HG03378 (cell line): ENCODE data around the gene C1orf21.

Experiments
- ATAC-seq: cut with Tn5 transposase; IDR thresholded peaks from one replicate; pipeline ENCODE4 v1.9.1; 2021; ENCODE audit warnings: mild to moderate bottlenecking, moderate library complexity; ENCODE audit not compliant: unreplicated experiment

C1orf21 gene

DNA sequence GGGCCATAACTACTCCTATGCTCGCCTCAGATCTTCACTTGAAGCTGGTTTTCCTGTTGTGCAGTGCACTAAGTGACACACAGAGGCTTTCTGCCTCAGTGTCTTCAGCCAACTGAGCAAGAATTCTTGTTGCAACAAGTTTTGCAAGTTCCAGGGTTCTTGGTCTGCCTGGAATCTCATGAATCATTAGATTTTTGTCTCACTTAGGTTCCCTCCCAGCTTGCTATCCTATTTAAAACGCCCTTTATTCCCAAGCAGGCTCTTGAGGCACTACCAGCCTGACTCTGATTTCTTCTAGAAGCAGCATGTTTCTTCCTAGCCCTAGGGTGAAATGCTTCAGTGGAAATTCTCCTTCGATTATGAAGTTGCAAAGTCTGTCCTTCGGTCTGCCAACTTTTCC is 158.8 kb downstream of the C1orf21 start:
- ATAC-seq, result no peak

DNA sequence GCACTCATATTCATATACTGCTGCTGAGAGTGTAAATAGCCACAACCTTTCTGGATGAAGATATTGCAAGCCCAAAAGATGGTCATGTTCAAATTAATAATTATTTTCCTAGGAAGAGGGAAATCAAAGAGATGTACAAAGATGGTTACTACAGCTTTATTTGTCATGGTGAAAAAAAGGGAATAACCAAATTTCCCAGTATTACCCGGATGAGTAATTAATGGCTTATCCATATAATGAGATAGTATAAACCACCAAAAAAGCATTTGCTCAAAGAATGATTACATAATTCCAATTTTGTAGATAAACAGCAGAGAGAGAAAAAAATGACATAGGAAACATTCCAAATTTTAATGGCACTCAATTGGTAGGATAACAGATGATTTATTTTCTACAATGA is 165.6 kb downstream of the C1orf21 start:
- ATAC-seq, result no peak

DNA sequence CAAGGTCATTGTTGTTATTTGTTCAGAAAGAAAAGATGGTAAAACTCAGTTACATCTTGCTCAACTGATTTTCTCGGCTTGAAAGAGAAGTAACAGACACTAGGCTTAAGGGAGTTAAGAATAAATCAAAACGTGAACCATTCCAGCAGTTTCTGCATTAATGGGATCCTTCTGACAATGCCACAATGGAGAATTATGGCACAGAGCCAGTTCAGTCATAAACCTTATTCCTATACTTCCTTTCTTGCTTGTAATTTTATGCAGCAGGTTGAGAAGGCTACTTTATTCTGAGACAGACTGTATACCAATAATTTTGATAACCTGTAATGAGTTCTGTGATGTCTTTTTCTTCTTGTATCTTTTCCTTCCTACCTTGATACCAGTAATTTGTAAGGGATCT is 167.0 kb downstream of the C1orf21 start:
- ATAC-seq, result no peak

DNA sequence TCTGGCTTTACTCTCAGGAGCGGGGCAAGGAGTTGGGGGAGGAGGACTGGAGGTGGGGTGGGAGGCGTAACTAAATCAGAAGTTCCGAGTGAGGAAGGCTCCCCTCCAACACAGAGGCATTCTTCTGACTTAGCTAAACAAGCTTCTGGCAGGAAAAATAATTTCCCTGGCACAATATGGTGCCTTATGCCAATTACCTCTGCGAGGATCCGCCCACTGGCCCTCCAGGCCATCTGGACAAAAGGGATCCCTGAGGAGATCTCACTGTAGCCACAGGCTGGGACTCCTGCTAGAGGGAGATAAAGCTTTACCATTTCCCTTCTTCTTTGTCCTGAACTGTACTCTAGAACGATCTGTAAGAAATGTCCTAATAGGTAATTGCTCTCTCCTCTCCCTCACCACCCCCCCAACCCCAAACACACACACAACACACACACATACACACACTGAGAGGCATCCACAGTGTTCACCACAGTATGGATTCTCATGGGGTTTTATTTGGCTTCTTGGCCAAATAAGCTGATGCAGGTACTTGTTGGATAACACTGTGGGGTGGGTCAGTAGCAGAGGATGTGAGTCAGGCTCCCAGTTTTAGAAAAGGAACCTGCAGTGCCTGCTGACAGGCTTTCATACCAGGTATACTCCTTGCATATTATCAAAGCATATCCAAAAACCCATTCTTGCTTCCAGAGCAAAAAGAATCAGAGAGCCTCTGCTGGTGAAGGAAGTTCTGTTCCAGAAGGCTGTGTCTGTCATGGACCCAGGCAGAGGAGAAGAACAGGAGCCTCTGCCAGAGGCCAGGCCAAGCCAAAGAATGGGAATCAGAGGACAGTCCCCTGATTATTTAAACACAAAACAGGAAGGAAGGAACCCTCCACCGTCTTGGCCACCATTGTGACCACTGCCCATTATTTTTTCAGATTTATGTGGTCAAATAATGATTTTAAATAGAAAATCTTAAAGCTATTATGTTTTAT is 169.1 kb downstream of the C1orf21 start:
- ATAC-seq, result no peak

DNA sequence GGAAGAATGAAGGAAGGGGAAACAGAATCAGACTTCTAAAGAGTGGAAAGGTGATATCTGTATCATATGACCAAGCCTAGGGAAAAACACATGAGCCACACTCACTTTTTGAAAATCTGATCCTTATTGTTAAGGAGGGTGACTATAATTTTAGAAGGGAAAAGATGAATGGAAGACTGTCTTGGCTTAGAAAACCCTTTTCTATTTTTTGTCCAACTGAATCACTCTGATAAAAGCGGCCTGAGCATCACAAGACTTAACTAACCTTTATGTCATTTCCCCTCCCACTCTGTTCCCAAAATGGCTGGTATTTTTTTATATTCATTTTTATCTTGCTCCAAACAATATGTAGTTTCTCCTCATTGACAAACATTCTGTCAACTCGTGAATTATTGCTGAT is 169.8 kb downstream of the C1orf21 start:
- ATAC-seq, result no peak

DNA sequence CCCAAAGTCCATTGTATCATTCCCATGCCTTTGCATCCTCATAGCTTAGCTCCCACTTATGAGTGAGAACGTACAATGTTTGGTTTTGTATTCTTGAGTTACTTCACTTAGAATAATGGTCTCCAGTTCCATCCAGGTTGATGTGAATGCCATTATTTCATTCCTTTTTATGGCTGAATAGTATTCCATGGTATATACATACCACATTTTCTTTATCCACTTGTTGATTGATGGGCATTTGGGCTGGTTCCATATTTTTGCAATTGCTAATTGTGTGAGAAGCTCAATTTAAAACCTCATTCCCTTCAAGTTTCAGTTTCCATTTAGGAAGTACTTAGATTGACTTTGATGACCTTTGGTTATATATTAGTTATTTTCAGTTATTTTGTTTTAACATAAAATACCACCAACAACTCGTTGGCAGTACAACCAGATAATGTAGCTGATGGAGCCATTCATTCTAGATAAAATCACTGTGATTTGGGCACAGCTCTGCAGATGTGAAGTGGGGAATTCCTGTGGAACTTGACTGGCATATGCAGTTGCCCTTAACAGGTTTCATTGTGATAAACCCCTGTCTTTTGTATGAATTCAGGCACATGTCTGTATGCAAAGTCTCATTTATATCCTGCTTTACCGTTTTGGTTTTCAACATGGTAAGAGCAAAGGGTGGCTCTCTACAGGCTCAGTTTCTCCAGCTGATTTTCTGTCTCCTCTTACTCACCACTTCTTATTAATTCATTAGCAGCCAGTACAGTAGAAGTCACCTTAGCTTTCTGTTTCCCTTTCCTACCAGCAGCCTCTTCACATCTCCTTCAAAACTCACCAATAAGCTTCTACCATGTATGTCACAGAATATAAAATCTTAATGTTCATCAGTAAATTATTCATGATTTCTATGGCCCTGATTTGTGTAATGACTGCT is 170.9 kb downstream of the C1orf21 start:
- no peak for ATAC-seq

DNA sequence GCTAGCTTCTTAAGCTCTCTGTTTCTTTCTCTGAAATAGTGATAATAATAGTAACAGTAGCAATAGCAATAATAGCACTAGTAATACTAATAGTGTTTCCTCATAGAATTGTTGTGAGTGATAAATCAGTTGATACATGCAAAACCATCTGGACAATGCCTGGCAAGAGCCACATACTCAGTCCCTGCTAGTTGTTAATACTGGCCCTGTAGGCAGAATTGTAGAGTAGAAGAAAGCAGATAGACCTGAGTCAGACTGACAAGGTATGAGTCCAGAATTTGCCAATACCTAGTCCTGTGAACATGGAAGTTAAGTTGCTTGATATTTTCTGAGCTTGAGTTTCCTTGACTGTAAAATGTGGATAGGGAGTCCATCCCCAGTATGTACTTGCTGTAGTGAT is 171.9 kb downstream of the C1orf21 start:
- no peak for ATAC-seq

DNA sequence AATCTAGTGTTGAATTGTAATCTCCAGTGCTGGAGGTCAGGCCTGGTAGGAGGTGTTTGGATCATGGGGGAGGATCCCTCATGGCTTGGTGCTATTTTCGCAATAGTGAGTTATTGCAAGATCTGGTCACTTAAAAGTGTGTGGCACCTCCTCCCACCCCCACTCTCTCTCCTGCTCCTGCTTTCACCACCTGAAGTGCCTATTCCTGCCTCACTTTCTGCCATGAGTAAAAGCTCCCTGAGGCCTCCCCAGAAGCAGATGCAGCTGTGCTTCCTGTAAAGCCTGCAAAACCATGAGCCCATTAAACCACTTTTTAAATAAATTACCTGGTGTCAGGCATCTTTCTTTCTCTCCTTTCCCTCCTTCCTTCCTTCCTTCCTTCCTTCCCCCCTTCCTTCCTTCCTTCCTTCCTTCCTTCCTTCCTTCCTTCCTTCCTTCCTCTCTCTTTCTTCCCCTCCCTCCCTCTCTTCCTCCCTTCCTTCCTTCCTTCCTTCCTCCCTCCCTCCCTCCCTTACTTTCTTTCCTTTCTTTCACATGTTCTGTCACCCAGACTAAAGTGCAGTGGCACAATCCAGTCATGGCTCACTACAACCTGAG is 172.4 kb downstream of the C1orf21 start:
- ATAC-seq, result no peak

DNA sequence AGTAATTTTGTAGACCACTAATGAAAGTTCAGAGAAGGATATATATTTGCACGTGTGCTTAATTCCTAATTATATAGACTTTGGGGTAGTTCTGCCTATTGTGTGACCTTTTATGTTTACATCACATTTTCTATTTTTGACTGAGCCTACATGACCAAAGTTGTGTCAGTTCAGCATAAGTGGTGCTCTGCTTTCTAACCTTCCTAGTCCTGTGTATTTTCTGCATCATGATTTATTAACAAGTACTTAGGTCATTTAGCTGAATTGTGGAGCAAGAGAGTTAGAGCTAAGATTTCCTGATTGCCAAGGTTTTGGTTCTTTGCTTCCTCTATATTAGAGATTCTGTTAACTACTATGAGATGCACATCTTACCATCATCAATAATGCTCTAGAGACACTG is 176.0 kb downstream of the C1orf21 start:
- ATAC-seq, result no peak

DNA sequence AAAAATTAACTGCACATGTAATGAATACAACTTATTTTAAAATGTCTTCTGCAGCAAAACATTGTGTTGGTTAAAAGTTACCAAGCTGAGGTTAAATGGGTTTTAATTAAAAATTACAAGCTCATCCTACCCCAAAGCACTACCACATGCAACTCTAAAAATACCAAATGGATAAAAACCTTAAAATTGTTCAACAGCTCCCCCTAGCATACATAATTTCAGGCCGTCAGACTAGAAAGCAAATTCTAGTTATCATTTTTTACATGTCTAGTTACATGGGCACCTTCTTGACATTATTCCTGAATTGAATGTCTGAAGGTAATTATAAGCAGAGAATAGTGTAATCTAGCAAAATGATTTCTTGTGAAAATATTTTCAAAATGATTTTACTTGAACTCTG is 176.5 kb downstream of the C1orf21 start:
- no peak for ATAC-seq

DNA sequence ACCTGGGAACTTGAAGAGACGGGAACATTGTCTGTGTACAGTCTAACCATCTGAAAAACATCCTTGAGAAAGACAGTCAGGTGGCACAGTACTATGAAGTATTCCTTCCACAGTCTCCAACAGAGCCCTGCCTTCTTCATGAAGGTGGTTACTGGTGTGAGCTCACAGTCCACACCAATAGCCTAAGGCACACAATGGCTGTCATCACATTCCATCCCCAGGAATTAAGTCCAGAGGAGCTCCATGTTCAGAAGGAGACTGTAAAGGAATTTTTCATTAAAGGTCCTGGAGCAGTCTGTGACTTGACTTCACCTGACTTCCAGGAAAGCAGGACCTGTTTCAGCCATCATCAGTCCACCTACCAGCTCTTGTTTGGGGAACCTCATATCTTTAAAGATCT is 180.2 kb downstream of the C1orf21 start:
- ATAC-seq, result no peak

DNA sequence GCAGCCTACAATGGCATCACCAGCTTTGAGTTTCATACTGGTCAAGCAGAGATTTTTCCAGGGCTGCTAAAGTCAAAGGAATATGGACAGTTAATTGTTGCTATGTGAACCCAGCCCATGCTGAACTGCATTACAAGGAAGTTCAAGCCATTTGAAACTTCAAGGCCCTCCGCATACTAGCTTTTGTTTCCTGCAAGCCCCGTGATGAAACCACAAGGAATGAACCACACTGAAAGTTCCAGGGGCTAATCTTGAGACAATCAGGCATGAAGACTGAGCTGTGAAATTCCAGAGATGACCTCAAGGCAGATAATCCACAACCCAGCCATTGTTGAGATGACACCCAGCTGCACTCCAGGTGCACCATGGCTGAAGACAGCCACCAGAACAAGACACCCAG is 180.8 kb downstream of the C1orf21 start:
- no peak for ATAC-seq

DNA sequence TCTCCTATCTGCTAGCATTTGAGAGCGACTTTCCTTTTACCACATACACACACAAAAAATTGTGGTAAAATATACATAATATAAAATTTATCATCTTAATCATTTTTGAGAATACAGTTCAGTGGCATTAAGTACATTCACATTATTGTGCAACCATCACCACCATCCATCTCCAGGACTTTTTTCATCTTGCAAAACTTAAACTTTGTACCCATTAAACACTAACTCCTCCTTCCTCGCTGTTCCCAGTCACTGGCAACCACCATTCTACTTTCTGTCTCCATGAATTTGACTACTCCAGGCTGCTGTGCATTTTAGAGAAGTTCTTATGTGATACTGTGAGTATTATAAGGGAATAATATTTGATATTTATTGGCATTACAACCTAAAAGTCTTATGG is 181.3 kb downstream of the C1orf21 start:
- ATAC-seq, result no peak

DNA sequence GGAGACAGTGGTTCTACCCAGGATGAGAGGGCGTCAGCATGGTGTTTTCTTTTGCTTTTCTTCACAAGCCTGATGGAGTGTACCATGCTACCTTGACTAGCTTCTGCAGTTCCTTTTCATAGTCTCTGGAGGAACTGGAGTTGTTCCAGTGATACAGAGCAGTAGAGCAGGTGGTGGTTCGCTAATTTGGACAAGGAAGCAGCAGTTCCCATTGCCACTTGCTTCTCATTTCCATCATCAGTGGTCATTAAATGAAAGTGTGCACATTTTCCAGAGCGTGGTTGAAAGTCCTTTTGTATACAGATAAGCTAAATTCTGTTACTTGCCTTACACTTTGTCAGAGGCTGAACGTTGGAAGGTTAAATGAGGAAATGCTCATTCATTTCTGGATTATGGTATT is 182.3 kb downstream of the C1orf21 start:
- ATAC-seq, result no peak

DNA sequence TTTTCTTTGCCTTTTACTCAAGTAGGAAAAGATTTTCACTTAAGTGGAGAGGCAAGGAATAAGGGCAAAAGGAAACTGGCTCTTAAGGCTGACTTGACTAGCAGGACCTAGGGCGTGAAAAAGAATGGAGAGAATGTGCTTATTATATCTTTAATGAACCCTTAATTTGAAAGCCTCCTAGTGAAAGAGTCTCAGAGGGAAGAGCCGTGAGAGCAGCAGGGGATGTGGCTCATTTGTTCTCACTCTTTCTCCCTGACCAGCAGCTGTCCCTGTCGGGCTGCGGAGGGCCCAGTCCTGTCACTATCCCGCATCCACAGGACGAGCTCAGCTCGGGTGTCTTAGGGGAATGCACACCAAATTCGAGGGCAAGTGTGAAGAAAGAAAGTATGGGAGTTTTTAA is 187.8 kb downstream of the C1orf21 start:
- ATAC-seq, result no peak

DNA sequence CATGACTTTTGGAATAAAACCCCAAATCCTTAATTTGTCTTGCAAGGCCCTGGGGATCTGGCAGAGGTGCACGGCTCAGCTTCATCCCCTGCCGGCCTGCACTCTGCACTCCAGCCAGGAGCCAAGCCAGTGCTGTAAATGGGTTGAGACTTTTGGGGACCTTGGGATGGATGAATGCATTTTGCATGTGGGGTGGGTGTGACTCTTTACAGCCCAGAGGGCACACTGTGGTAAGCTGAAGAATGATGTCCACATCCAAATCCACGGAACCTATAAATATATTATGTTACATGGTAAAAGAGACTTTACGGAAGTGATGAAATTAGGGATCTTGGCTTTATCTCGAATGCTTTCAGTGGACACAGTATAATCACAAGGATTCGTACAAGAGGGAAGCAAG is 190.0 kb downstream of the C1orf21 start:
- ATAC-seq, result no peak

DNA sequence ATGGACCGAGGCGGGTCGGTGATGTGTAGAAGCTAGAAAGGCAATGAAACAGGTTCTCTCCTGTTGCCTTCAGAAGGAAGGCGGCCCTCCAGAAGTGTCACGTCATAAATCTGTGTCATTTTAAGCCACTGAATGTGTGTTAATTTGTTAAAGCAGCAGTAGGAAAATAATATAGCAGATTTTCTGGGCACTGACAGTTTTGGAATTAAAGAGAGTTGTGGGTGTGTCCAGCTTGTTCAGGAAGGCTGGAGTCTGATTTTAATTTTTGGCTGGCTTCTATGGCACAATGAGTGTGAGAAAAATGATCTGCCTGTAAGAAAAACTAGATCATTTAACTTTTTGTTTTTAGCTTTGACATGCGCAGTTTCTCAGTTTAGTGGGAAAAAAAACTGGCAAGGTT is 190.5 kb downstream of the C1orf21 start:
- no peak for ATAC-seq

DNA sequence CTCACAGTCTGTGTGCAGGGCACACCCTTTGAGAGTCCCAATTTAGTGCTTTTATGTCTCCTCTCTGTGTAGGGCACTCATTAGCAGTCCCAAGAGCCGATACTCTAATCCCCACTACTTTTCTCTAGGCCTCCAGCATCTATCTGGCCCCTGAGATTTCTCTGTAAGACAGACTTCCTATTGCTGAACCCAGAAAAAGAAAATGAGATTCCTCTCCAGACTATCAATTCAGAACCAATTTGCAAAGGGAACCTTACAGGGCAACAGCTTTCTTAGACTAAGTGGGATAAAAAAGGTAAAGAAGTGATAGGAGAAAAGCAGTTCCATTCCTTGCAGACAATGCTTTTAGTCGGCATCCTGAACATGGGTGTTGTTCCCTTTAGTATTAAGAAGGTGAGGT is 195.6 kb downstream of the C1orf21 start:
- no peak for ATAC-seq

DNA sequence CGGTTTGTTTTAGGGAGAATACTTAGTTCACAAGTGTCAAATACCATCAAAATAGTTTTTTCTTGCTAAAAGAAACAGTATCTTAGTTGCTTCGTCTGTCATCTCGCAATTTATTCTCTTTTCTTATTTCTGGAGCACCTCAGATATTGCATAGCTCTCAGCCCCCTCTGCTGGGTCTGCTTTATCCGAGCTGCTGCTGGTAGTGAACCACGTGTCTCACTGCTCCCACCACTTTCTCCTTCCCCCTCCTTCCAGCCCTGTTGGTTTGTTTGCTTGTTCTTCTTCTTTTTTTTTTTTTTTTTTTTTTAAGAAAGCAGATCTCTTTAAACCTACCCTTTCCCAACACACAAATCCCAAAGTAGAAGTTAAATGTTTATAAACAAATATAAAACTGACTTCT is 197.0 kb downstream of the C1orf21 start:
- no peak for ATAC-seq

DNA sequence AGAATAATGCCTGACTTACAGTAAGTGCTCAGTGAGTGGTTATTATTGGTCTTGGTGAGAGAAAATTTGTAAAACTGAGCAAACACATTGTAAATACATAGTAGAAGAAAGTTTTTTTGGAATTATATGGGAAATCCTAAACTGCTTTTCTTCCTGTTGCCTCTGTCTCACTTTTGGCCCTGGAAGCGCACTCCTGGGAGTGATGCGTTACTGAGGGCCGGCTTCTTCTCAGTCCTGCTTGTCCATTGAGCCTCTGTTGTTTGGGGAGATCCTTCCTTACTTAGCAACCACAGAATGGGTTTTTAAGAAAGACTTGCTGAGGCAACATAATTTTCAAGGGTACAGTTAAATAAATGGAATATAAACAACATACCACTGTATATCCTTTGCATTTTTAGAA is 201.9 kb downstream of the C1orf21 start:
- ATAC-seq, result no peak

DNA sequence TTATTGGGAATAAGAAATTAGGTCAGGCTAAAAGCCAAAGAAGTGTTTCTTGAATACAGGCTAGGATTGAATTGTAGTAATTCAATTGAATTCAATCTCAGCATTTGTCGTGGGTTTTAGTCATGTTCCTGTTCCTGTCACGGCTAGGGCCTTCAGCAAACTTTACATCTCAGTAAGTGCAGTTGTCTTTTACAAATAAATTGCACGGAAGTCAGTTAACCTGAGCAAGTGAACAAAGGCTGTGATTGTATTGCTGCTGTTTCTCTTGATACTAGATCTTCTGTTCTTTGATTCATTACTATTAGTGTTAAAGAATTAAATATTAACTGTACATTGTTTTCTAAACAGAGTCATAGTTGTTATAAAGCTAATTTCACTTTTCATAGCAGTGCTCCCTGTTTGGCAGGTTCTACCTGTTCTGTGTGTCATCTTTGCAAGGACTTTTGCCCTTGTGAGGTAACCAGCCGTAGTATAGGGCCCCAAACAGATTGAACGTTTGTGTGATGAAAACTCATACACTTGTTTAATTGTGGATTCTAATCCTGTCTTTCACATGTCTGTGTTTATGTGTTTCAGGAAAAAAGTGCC is 203.4 kb downstream of the C1orf21 start:
- no peak for ATAC-seq
